ENCODE results near the gene PLA2G4A.

PLA2G4A gene

DNA sequence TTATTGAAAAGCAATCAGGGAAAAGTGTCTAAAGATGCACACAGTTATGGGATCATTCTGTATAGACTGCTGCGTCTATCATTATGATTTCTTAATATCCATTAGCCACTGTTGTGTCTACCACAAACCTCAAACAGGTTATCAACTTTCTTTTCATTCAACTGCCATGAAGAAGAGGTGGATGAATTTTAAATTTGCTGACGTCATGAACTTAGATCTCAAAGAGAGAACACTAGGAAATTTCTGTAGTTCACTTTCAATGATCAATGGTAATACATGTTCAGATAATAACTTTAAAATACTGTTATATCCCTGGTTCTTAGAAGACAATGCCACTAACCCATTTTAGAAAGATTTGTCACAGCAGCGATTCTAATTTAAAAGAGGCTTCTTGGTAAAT, 6.7 kb downstream of the PLA2G4A start:
- no peak for DNase-seq

DNA sequence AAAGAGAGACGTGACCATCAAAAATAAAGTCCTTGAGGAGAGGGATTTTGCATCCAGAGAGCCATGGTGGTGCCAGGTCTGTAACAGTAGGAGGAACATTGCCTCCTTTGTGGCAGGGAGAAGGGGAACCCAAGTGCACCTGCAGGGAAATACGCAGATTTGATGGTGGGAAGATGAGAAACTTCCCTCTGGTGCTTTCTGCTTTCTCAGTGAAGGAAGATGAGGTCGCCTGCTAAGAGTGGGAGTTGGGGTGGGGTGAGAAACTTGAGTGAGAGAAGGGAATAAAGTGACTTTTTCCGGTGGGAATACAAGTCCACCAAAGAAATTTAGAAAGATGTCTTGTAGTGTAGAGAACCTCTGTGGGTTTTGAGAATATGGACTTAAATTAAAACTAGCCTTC, 9.1 kb downstream of the PLA2G4A start:
- DNase-seq: no peak

DNA sequence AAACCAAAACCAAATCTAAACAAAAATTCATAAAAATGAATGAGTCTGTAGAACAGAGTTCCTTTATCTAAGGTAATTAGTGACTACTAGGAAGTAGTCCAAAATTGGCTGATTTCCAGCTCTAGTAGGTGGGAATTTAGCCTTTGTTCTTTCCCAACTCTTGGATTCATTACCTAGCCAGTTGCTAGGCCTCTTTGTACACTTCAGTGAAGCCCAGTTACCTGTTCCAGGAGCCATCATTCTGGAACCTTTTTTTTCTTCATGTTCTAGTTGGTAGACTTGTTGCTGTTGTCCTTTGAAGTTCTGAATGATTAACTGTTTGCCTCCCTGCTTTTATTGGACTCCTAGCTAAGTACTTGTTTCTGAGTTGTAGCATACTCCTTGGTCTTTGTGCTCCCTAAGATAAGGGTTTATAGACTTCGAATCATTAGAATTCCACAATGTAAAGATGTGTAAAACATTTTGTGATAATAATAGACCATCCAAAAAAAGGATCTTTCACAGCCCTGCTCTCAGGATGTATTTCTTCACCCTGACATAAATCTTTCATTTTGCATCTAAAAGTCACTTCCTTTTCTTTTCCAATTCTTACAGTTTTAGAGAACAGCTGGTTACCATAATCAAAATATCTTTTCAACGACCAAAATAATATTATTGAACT, 9.8 kb downstream of the PLA2G4A start:
- peak; percentile 24 to 41 for DNase-seq

DNA sequence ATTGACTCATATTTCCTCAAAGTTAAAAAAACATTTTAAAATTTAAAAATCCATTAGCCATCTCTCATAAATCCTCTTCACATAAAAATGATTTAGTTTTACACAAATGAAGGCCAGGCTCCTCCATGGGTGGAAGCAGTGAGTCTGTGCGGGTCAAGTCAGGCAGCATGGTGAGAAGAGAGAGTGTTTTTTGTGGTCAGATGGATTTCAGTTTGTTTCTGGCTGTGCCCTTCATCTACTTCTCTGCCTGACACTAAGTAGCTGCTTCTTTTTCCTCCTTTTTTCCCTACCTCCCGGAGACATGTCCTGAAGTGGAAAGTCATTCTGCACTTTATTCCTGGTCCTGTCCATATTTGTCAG, 10.3 kb downstream of the PLA2G4A start:
- DNase-seq: peak in 1 of 2 experiments; percentile 24

DNA sequence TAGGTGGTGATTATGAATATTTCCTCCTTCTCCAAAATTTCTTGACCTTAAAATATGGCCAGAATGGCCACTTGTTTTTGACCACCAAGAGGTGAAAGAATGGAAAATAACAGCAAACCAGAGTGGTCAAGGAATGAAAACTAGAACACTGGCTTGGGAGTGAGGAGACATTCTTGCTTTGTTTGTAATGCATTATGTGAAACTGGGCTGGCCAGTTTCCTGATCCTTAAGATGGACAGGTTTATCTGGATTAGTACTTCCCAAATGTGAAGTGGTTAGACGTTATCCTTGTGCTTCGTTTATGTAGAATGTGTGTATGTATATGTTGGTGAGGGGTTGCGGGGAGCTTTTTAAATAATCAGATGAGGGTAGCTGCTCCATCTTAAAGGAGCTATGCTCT, 12.8 kb downstream of the PLA2G4A start:
- DNase-seq: no peak

DNA sequence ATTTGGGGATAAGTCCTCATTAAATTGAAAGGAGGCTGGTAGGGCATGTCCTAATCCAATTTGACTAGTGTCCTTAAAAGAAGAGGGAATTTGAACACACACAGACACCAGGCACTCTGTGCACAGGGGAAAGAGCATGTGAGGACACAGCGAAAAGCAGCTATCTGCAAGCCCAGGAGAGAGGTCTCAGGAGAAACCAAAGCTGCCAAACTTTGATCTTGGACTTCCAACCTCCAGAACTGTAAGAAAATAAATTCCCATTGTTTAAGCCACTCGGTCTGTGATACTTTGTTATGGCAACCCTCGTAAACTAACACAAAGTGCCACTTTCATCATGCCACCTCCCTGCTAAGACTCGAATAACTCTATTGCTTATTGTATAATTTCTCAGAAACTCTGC, 13.8 kb downstream of the PLA2G4A start:
- no peak for DNase-seq

DNA sequence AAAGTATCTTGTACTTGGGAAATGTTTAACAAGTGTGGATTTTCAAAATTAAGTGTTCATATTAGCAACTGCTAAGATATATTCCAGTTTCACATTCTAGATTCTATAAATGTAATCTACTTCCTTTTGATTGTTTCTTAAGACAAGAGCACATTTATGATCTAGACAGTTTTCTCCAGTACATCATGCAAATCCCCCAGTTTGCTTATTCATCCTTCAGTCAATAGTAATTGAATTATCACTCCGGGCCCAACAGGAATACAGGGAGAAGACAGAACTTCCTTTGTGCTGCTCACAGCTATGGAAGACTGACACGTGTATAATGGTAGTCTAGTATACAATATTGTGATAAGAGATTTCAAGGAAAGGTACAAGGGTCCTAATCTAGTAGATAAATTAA, 14.5 kb downstream of the PLA2G4A start:
- DNase-seq: no peak

DNA sequence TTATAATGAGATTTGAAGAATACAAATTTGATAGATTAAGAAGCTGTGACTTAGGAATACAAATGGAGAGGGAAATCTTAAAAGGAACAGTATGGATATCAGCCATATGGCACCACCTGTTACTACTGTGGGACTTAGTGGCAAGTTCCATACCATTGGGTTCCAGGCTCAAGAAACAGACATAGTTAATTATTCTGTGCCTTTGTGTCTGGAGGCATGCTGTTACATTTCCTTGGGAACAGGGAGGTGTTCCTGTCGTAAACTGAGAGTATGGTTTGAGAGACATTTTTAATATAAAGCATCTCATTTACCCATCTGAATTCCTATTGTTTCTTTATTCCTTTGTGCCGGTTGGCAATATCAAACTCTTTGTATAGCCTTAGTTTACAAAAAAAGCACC, 15.2 kb downstream of the PLA2G4A start:
- DNase-seq: no peak

DNA sequence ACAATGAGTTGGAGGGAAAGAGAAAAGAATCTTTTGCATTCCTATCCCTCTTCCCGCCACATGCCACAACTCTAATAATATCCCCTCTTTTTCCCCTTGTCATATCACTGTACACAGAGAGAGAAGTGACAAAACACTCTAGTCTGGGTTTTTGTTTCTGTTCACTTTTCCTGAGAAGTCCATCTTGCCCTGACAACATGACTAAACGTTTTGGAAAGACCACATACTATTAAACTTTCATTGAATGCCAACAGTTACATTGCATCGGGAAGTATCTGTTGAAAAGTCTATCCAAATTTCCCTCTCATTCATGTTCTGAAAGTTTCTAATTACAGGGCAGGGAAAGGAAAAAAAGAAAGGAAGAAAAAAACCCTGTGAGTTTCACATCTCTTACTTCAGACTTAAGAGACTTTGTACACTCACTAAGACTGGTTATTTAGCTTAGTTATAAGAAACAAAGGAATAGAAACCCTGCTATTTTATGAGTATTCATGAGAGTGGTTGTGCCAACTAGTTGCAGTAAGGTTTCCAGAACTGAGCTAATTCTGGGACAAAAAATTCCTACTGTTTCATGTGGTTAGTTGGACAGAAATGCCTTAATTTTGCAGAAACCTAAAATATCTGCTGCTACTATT, 16.9 kb downstream of the PLA2G4A start:
- DNase-seq: no peak

DNA sequence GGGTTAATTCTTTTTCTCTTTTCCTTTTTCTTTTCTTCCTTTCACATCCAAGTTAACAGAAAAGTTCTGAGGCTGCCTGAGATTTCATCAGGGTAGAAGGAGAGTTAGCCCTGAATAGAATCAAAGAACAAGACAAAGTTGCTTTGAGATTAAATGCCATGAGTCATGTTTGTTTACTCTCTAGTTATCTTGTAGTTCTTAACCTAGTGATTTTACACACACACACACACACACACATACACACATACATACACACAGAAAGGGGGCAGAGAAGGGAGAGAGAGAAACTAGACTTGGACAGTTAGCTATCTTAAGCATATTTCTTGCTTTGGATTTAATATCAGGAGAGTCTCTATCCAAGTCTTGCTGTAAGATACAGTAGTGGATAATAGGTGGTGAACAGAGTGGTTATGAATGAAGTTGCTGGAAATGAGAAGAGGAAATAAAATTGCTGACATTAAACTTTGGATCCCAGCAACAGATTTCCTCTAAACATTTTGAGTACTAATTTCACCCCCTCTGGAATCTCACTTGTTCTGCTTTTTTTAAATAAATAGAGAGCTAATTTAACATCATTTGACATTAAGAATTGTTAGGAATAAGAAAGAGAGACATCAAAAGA, 19.9 kb downstream of the PLA2G4A start:
- no peak for DNase-seq

DNA sequence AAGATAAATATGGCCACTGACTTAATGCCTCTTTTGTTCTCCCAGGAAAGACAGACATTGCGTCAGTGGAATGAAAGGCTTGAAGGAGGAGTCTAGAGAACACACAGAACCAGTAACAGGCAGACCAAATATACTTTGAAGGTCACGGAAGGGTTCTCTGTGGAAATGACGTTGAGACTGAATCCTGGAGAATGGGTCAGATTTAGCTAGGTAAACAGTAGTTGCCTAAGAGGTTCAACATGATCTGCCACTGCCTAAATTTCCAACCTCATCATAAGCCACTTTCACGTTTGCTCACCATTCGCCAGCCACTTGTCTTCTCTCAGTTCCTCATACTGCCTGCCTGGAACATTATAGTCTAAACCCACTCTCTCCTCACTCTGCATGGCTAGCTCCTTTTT, 20.5 kb downstream of the PLA2G4A start:
- no peak for DNase-seq

DNA sequence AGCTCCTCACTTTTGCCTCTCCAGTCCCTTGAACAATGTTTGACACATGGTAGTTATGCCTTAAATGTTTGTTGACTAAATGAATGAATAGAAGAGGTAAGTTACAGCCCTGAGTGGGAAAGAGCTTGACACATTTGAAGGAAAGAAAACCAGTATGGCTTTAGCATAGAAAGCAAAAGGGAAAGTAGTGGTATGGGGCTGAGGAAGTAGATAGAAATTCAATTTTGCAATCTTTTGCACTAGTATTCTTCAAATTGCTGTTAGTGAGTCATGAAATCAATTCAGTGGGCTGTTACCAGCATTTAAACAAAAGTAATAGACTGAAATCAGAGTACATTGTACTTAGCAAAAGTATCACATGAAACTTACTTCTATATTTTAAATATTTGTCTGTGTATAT, 21.1 kb downstream of the PLA2G4A start:
- peak; percentile 31 to 35 for DNase-seq

DNA sequence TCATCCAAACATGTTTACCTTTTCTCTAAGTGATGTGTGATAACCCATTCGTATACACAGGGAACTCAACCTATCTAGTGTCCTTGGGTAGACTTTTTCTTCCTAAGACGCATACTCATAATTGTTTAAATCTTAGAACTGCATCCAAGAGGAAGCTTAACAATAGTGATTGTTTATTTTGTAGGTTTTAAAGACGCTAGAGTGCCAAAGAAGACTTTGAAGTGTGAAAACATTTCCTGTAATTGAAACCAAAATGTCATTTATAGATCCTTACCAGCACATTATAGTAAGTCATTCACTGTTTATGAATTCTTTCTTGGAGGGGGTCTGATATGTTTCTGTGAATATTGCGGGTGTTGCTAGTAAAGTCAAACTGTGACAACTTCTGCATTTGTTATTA, 25.4 kb downstream of the PLA2G4A start:
- DNase-seq: no peak

DNA sequence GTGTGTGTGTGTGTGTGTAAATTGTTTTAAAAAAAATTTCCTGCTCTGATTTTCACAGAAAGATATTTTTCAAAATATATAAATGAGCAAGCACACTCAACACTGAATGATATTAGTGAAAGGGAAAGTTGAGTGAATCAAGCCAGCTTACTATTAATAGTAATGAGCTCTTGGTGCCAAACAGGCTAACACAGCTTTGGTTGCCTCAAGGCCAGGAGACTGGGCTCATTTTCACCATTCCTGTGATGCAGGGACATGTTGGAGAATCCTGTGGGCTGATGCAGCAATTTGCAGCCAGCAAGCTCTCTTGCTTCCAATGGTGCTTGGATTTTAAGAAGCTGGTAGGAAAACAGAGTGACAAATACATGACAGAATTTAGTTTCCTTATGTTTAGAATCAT, 30.2 kb downstream of the PLA2G4A start:
- no peak for DNase-seq

DNA sequence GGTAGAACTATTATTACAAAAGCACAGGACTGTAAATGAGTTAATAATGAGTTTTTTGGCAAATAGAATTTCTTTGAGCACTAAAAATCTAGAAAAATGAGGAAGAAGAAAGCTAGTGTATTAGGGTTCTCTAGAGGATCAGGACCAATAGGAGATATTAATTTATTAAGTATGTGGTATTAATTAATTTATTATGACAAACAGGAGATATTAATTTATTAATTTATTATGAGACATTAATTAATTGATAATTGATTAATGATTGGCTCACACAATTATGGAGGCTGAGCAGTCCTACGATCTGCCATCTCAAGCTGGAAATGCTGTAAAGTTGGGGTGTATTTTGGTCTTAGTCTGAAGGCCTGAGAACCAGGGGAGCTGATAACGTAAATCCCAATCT, 31.2 kb downstream of the PLA2G4A start:
- DNase-seq: no peak

DNA sequence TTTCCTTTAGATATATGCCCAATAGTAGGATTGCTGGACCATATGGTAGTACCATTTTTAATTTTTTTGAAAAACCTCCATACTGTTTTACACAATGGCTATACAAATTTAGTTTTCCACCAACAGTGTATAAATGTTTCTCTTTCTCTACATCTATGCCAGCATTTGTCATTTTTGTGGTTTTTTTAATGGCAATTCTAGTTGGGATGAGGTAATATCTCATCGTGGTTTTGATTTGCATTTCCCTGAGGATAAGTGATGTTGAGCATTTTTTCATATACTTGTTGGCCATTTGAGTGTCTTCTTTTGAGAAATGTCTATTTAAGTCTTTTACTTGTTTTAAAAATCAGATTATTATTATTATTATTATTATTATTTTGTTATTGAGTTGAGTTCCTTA, 35.5 kb downstream of the PLA2G4A start:
- no peak for DNase-seq

DNA sequence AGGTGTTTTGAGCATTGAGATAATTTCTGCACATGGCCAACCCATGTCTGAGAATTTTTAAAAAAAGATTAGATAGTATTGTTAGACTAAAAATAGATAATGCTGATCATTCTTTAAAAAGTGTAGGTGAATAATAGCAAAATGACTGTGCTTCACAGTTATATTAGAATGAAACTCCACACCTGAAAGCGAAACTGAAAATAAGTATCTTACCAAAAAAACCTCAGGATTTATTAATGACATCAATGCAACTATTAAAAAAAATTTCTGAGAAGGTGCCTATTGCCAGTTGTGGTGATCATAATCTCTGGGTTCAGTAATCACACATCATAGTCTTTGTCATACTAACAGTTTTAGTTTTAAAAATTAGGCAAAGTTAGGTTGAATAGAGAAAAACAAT, 36.5 kb downstream of the PLA2G4A start:
- no peak for DNase-seq

DNA sequence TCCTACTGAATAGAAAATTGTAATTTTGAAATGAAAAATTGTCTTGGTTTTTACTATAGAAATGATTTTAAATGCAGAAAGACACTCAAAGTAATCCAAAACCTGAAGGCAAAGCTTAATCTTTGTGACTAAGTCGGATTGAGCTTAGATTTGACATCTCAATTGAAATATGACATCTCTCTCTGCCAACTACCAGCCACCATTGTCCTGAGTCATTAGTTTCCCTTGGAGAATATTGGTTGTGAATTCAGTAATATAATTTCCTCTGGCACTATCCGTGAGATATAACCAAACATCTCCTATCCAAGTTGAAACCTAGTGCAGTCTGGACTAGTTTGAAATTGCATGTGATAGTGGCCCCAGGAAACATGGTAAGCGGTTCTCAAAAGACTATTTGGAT, 37.1 kb downstream of the PLA2G4A start:
- DNase-seq: no peak

DNA sequence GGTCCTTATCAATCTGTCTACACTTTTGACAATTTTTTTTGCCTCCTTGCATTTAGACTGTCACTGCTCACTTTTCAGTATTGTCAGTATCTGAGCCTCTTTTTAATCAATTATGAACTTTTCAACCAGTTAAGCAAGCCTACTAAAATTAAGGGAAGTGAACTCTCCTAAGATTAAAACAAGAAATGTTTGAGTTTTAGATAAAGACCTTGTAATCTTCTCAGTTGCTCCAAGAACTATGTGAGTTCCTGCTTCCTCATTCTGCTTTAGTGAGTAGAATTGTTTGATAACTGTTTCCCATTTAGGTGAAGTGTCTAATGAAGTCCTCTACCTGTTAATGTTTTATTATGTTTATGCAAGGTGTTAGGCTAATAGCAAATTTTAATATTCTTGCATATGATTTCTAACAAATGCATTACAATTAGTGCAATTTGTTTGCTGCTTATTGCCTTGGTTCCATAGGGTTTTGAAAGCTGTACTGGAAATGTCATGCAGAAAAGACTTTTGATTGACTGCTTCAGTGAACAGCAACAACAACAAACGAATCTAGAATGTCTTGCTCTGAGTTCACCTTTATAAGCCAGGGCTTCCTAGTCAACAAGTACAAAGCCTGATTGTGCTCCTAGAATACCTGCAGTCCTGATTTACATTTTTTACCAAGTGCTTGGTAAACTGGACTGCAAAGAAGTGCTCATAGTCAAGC, 40.9 kb downstream of the PLA2G4A start:
- DNase-seq: peak; percentile 10 to 27

DNA sequence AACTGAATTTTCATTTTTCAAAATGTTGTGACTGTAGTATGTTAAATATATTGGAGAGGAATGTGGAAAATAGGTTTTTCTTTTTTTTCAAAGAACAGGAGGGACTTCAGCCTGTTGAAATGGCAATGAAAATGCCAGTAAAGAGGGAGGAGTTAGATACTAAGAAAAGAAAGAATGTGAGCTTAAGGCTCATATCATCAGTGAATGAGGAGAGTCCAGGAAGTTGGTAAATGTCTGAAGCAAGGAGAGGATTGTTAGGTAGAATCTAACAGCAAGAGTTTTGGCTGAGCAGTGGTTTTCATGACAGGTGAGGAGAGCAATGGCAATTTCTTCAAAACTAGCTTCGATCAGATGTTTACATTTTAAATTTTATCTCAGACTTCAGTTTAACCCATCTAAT, 43.0 kb downstream of the PLA2G4A start:
- no peak for DNase-seq

DNA sequence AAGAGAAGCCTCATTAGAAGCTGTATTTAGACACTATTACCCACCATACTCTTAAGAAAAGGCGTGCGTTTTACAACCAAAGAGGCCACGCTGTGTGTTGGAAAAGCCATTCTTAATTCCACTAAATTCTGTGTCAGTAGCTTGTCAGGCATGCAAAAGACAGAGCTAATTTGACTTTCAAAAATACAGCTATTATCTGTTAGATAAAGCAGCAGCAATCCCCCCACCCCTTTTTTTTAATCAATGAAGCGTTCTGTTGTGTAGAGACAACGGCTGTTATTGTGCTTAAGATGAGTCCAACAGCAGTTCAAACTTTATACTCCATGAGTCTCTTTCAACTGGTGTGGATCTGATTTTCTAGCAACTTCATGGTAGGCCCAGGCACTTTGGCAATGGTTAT, 43.5 kb downstream of the PLA2G4A start:
- no peak for DNase-seq

DNA sequence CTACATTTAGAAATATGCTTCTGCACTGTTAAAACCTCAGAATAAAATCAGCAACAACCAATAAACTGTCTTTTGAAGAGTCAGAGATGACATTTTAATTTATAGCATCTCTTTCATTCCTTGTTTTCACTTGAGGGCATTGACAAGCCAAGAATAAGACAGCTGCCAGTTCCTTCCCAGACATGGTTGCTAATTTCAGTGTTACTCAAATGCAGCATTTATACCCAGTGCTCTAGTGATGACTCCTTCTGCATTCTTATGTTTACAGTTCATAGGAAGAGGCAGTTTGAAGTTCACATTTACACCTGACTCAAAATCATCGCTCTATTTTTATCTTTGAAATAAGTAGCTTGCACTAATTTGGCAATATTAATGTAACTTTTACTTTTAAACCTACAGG, 44.9 kb downstream of the PLA2G4A start:
- no peak for DNase-seq

DNA sequence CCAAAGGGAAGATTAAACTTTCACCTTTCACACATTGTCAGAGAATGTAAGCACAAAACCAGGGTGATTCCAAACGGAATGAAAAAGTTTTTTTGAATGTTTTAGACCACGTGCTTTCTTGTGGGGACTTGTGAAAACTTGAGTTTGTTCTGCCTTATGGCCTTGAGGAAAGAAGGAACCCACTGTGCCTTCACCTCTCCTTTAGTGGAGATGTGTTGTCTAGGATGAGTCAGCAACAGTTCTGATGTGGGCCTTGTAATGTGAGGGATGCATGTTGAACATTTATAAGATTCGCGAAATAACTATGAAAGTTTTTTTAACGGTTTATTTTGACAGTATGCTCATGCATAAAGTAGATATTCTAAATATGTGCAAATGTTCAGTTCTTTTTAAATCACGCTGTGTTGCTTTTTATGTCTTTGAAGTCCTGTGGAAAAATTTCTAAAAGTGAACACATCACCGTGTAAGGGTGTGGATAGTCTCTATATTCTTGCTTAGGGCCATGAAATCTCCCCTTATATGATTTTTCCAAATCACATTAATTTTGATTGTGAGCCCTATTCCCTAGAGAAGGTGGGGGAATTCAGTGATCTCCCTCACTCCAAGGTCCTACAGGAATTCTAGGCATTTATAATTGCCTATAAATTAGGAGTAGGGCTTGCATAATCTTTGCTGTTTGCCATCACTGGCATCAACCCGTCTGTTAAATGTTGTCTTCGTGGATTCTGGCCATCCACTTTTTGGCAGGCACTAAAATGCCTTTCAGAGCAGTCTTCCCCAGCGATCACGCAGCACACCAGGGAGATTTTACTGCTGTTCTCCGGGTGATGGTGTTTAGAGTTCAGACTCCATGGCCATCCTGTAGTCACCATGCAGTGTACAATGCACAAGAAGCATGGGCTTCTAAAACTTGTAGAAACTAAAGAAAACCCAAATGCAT, 47.4 kb downstream of the PLA2G4A start:
- no peak for DNase-seq
